ENCODE results near the gene AK5.

The AK5 gene

GRCh38 chr1:77316006-77316405 lies 34.2 kb downstream of the AK5 start:
- H3K4me3 ChIP-seq (ENCODE audit: low read depth, low read length) = no peak overlapping the region
- in situ Hi-C loops (cut with HindIII; ENCODE audit: low sequenced_read_pairs) = no loop called here
- no peak for TF ChIP-seq CTCF (IDR thresholded peaks at IDR 0.05; ENCODE audit: low read depth, low read length, missing control alignments)
- DNase-seq (ENCODE audit: low read depth) = peak; percentile 16

- in situ Hi-C loops (cut with HindIII; ENCODE audit: low sequenced_read_pairs) = no loop called here
- DNase-seq (ENCODE audit: low read depth) = no peak
- no peak for TF ChIP-seq CTCF (IDR thresholded peaks at IDR 0.05; ENCODE audit: low read depth, low read length, missing control alignments)
- H3K4me3 ChIP-seq (ENCODE audit: low read depth, low read length) = no peak overlapping the region
Observed at GRCh38 chr1:77316966-77317365, 35.1 kb downstream of the AK5 start.

- in situ Hi-C loops (cut with HindIII; ENCODE audit: low sequenced_read_pairs) = no loop called here
- H3K4me3 ChIP-seq (ENCODE audit: low read depth, low read length) = no peak overlapping the region
- no peak for TF ChIP-seq CTCF (IDR thresholded peaks at IDR 0.05; ENCODE audit: low read depth, low read length, missing control alignments)
- no peak for DNase-seq (ENCODE audit: low read depth)
Observed at GRCh38 chr1:77319036-77319705, 37.4 kb downstream of the AK5 start.

GRCh38 chr1:77322061-77322900 lies 40.5 kb downstream of the AK5 start:
- in situ Hi-C loops (cut with HindIII; ENCODE audit: low sequenced_read_pairs) = no loop called here
- H3K4me3 ChIP-seq (ENCODE audit: low read depth, low read length) = no peak overlapping the region
- no peak for TF ChIP-seq CTCF (IDR thresholded peaks at IDR 0.05; ENCODE audit: low read depth, low read length, missing control alignments)
- peak; percentile 85 for DNase-seq (ENCODE audit: low read depth)

- in situ Hi-C loops (cut with HindIII; ENCODE audit: low sequenced_read_pairs) = no loop called here
- no peak overlapping the region for H3K4me3 ChIP-seq (ENCODE audit: low read depth, low read length)
- TF ChIP-seq CTCF (IDR thresholded peaks at IDR 0.05; ENCODE audit: low read depth, low read length, missing control alignments) = no peak
- DNase-seq (ENCODE audit: low read depth) = no peak
Observed at GRCh38 chr1:77333501-77333900, 51.7 kb downstream of the AK5 start.

- DNase-seq (ENCODE audit: low read depth) = no peak
- H3K4me3 ChIP-seq (ENCODE audit: low read depth, low read length) = no peak overlapping the region
- in situ Hi-C loops (cut with HindIII; ENCODE audit: low sequenced_read_pairs) = no loop called here
- no peak for TF ChIP-seq CTCF (IDR thresholded peaks at IDR 0.05; ENCODE audit: low read depth, low read length, missing control alignments)
Observed at GRCh38 chr1:77336729-77337128, 54.9 kb downstream of the AK5 start.
